ENCODE data around the gene SMR3A. TPM values are rescaled to one million over a fixed set of nuclear protein-coding genes. Genes with fewer than 3 reads are reported as not detected.

Gene SMR3A
- total and polyA plus RNA-seq, 8 donors, result not detected

DNA sequence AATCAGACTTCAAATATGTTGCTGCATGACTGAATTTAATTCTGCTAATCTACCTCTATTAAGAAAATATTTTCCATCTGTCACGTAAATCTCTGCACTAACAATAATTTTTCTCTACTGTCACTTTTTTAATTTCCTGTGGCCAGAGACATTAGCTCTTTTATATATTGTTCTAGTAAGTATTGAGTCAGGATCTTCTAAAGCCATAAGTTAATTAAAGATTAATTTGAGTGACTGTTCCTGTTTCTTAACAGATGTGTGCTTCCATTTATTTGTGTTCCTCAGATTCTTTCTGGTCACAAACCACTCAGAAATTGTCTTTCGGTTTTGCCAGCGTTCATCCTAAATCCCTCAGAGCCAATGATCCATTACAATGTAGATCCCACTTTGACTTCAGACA is 20.0 kb downstream of the SMR3A start:
- intact Hi-C loops (cut with DNase I), result no loop called here
- H3K36me3 ChIP-seq, result no peaks in the 10 kb centered on the region
- H3K9me3 ChIP-seq, result no peaks in the 10 kb centered on the region
- no peaks in the 10 kb centered on the region for H3K27me3 ChIP-seq
- 68 to 69% methylated on average over 3 of the region's 3 CpGs for WGBS, 2 donors
- no peak for FAIRE-seq
- no peak overlapping the region for H3K4me3 ChIP-seq
- TF ChIP-seq, protein P1, sequence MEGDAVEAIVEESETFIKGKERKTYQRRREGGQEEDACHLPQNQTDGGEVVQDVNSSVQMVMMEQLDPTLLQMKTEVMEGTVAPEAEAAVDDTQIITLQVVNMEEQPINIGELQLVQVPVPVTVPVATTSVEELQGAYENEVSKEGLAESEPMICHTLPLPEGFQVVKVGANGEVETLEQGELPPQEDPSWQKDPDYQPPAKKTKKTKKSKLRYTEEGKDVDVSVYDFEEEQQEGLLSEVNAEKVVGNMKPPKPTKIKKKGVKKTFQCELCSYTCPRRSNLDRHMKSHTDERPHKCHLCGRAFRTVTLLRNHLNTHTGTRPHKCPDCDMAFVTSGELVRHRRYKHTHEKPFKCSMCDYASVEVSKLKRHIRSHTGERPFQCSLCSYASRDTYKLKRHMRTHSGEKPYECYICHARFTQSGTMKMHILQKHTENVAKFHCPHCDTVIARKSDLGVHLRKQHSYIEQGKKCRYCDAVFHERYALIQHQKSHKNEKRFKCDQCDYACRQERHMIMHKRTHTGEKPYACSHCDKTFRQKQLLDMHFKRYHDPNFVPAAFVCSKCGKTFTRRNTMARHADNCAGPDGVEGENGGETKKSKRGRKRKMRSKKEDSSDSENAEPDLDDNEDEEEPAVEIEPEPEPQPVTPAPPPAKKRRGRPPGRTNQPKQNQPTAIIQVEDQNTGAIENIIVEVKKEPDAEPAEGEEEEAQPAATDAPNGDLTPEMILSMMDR (IDR thresholded peaks at IDR 0.05), result no peak
- DNase-seq, result no peak
- ATAC-seq, result no peak
- no peaks in the 10 kb centered on the region for H3K4me1 ChIP-seq
- H3K27ac ChIP-seq, result no peak overlapping the region

DNA sequence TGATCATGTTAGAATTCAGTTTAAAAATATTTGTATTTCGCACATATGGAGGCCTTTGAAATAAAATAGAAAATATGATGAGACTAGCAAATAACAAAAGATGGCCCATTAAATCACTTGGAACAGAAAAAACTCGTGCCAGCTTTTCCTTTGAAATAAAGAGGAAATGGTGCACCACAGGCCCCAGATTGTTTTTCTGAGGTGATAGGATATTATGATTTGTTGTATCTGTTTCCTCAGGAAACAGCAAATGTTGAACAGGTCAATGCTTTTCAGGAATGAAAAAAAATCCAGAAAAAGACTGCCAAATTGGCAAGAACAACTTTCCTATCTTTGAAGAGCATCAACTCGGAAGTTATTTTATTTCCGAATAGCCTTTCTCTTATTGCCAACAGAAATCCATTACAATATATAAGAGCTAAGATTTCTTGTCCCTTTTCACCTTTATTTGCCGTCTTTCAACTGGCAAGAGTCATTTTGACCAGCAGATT is 22.2 kb downstream of the SMR3A start, which contains the start of gene SMR3B:
Gene SMR3B, plus strand, starts transcription at position 441 of the 491 bp plus-strand sequence. CDS start 1,380 bp downstream, outside the sequence.
- TF ChIP-seq, protein P1 (IDR thresholded peaks at IDR 0.05), result no peak
- Histone ChIP-seq H3K9me3 (no peaks in the 10 kb centered on the region), H3K4me3 (no peak within 1 kb of the TSS), H3K36me3 (no peaks in the 10 kb centered on the region), H3K4me1 (no peaks in the 10 kb centered on the region), H3K27ac (no peak within 1 kb of the TSS), H3K27me3 (no peaks in the 10 kb centered on the region)
- FAIRE-seq (no peak), DNase-seq (no peak), ATAC-seq (no peak)
- intact Hi-C loops (cut with DNase I), result no loop called here
- WGBS, 2 donors, result 61 to 72% methylated on average over 5 of the region's 5 CpGs

DNA sequence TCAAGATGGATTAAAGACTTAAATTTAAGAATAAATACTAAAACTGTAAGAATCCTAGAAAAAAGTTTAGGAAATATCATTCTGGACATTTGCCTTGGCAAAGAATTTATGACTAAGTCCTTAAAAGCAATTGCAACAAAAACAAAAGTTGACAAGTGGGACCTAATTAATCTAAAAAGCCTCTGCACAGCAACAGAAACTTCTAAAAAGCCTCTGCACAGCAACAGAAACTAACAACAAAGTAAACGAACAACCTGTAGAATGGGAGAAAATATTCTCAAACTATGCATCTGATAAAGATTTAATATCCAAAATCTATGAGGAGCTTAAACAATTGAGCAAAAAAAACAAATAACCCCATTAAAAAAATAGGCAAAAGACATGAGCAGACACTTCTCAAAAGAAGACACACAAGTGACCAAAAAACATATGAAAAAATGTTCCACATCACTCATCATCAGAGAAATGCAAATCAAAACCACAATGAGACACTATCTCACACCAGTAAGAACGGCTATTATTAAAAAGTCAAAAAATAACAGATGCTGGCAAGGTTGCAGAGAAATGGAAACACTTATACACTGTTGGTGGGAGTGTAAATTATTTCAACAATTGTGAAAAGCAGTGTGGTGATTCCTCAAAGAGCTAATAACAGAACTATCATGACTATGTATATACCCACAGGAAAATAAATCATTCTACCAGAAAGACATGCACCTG is 31.7 kb downstream of the SMR3A start:
- DNase-seq (no peak), ATAC-seq (no peak), FAIRE-seq (no peak)
- H3K27me3 ChIP-seq, result no peaks in the 10 kb centered on the region
- H3K4me1 ChIP-seq, result no peaks in the 10 kb centered on the region
- no peak overlapping the region for H3K27ac ChIP-seq
- no peaks in the 10 kb centered on the region for H3K9me3 ChIP-seq
- intact Hi-C loops (cut with DNase I), result no loop called here
- H3K36me3 ChIP-seq, result no peaks in the 10 kb centered on the region
- WGBS, 2 donors, result 37 to 55% methylated on average over 2 of the region's 2 CpGs
- TF ChIP-seq, protein P1 (IDR thresholded peaks at IDR 0.05), result no peak
- H3K4me3 ChIP-seq, result no peak overlapping the region

DNA sequence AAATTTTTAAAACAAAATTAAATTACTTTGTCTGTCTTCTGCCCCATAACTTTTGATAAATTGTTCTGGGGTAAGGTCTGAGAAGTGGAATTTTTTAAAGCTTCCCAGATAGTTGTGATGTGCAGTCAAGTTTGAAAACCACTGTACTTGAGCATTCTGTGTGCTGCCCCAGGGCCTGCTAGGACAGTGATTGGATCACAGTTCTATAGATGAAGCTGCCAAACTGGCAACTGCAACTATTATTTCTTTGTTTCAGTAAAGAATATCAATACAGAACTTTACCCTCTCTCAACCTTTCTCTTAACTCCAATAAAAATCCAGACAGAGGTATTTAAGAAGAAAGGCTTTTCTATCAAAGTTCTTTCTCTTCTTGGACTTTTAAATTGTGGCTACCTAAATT is 37.0 kb downstream of the SMR3A start, which contains the start of gene OPRPN:
Gene OPRPN, plus strand, starts transcription at position 361 of the 400 bp plus-strand sequence. CDS start 1,346 bp downstream, outside the sequence.
- H3K4me1 ChIP-seq, result no peaks in the 10 kb centered on the region
- no peak for FAIRE-seq
- no peak within 1 kb of the TSS for H3K27ac ChIP-seq
- intact Hi-C loops (cut with DNase I), result no loop called here
- H3K27me3 ChIP-seq, result no peaks in the 10 kb centered on the region
- ATAC-seq, result no peak
- H3K36me3 ChIP-seq, result no peaks in the 10 kb centered on the region
- no peak for DNase-seq
- TF ChIP-seq, protein P1 (IDR thresholded peaks at IDR 0.05), result no peak
- H3K4me3 ChIP-seq, result no peak within 1 kb of the TSS
- no peaks in the 10 kb centered on the region for H3K9me3 ChIP-seq

DNA sequence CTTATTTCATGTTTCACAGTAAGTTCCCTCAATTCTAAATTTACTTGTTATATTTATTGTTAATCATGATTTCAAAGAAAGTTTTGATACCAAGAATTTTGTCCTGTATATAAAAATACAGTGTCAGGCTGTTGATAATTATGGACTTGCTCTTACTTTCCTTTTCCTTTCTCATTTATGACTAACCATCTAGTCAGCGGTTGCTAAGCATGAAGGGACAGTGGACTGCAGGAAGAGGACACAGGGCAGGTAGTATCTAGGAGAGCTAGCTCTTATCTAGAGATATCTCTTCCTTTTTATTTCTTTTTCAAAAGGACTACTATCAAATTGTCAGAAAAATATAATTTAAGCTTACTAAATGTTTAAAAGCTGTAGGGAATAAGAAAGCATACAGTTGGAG is 38.8 kb downstream of the SMR3A start:
- no peak overlapping the region for H3K27ac ChIP-seq
- no peaks in the 10 kb centered on the region for H3K27me3 ChIP-seq
- no peaks in the 10 kb centered on the region for H3K36me3 ChIP-seq
- H3K4me3 ChIP-seq, result no peak overlapping the region
- WGBS, 2 donors, result 84 to 92% methylated on average over 1 of the region's 1 CpG
- intact Hi-C loops (cut with DNase I), result no loop called here
- TF ChIP-seq, protein P1 (IDR thresholded peaks at IDR 0.05), result no peak
- no peak for ATAC-seq
- H3K9me3 ChIP-seq, result no peaks in the 10 kb centered on the region
- no peaks in the 10 kb centered on the region for H3K4me1 ChIP-seq
- no peak for DNase-seq
- FAIRE-seq, result no peak
